ENCODE data around the gene IFT80. TPM values are rescaled to one million over a fixed set of nuclear protein-coding genes. Genes with fewer than 3 reads are reported as not detected.

IFT80 gene
- total RNA-seq, 1 experiment from 2014 or later = 26.3 TPM

- TF ChIP-seq ZBTB33 (IDR thresholded peaks at IDR 0.05; ENCODE audit: extremely low read depth, insufficient replicate concordance, low read length) (no peak), POLR2AphosphoS5 (IDR thresholded peaks at IDR 0.05; ENCODE audit: low read depth, low read length) (no peak), CBX3 (IDR thresholded peaks at IDR 0.05; ENCODE audit: low read depth) (no peak), EZH2phosphoT487 (IDR thresholded peaks at IDR 0.05; ENCODE audit: borderline replicate concordance) (no peak), EZH2 (IDR thresholded peaks at IDR 0.05) (no peak), YY1 (IDR thresholded peaks at IDR 0.05; ENCODE audit: extremely low read depth, insufficient replicate concordance, low read depth, low read length) (no peak), SRF (IDR thresholded peaks at IDR 0.05; ENCODE audit: low read depth) (no peak), SP1 (IDR thresholded peaks at IDR 0.05; ENCODE audit: low read depth) (no peak)
- TF ChIP-seq, protein P1, sequence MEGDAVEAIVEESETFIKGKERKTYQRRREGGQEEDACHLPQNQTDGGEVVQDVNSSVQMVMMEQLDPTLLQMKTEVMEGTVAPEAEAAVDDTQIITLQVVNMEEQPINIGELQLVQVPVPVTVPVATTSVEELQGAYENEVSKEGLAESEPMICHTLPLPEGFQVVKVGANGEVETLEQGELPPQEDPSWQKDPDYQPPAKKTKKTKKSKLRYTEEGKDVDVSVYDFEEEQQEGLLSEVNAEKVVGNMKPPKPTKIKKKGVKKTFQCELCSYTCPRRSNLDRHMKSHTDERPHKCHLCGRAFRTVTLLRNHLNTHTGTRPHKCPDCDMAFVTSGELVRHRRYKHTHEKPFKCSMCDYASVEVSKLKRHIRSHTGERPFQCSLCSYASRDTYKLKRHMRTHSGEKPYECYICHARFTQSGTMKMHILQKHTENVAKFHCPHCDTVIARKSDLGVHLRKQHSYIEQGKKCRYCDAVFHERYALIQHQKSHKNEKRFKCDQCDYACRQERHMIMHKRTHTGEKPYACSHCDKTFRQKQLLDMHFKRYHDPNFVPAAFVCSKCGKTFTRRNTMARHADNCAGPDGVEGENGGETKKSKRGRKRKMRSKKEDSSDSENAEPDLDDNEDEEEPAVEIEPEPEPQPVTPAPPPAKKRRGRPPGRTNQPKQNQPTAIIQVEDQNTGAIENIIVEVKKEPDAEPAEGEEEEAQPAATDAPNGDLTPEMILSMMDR (IDR thresholded peaks at IDR 0.05 in 2 of 3, conservative IDR thresholded peaks at IDR 0.05 in 1 of 3; ENCODE audit: borderline replicate concordance in 1 of 3, insufficient read depth in 1 of 3, low read depth in 2 of 3, low read length in 2 of 3) = no peak
Measured at GRCh38 chr3:160403028-160403545, 4.1 kb upstream of the IFT80 start (continued).

Measured in HCT116 (cell line).